HL-60 (cell line): ENCODE results near the gene FNDC3B.

Source experiments
- DNase-seq, 2 experiments: peaks; one replicate each; pipeline ENCODE4 v3.0.0-alpha.2; 2010 to 2020; ENCODE audit warnings: low read depth in 1 of 2, low spot score in 1 of 2
- H3K27ac ChIP-seq: fragments of 250-450 bp; sonication (Bioruptor Pico); replicated peaks from 2 replicates; pipeline ENCODE4 v1.5.1; 2020; ENCODE audit warnings: mild to moderate bottlenecking, moderate library complexity
- H3K27me3 ChIP-seq: fragments of 250-450 bp; sonication (Bioruptor Pico); 2 replicates; pipeline ENCODE4 v1.5.1; 2021; ENCODE audit warnings: mild to moderate bottlenecking, moderate library complexity; ENCODE audit not compliant: insufficient read depth, poor library complexity, severe bottlenecking
- H3K4me3 ChIP-seq: replicated peaks from 2 replicates; pipeline ENCODE4 v1.5.1; 2011; ENCODE audit warnings: mild to moderate bottlenecking, control low read depth, low read length; ENCODE audit not compliant: insufficient read depth
- CTCF ChIP-seq: IDR thresholded peaks from one replicate; pipeline ENCODE4 v1.5.1; 2011; ENCODE audit warnings: low read length, control low read depth, inconsistent platforms; ENCODE audit not compliant: insufficient read depth
- GABPA ChIP-seq: IDR thresholded peaks from 2 replicates; pipeline ENCODE4 v1.6.1; 2012; ENCODE audit warnings: low read depth
- POLR2AphosphoS5 ChIP-seq: IDR thresholded peaks from 2 replicates; pipeline ENCODE4 v1.6.1; 2012; ENCODE audit warnings: low read depth
- REST ChIP-seq: IDR thresholded peaks from 2 replicates; pipeline ENCODE4 v1.6.1; 2012; ENCODE audit warnings: low read depth; ENCODE audit not compliant: insufficient replicate concordance
- SPI1 ChIP-seq: IDR thresholded peaks from 2 replicates; pipeline ENCODE4 v1.6.1; 2012; ENCODE audit warnings: low read depth, mild to moderate bottlenecking, borderline replicate concordance

Gene FNDC3B

GRCh38 chr3:172247525-172248274 lies 208.3 kb downstream of the FNDC3B start:
- Histone ChIP-seq H3K4me3 (no peak overlapping the region), H3K27ac (no peak overlapping the region), H3K27me3 (no peaks in the 10 kb centered on the region)
- TF ChIP-seq GABPA: no peak
- TF ChIP-seq SPI1: no peak
- no peak for TF ChIP-seq REST
- no peak for TF ChIP-seq POLR2AphosphoS5
- no peak for TF ChIP-seq CTCF
- no peak for DNase-seq

GRCh38 chr3:172249039-172249438 lies 209.7 kb downstream of the FNDC3B start:
- Histone ChIP-seq H3K4me3 (no peak overlapping the region), H3K27me3 (no peaks in the 10 kb centered on the region), H3K27ac (no peak overlapping the region)
- no peak for DNase-seq
- TF ChIP-seq GABPA: no peak

DNA sequence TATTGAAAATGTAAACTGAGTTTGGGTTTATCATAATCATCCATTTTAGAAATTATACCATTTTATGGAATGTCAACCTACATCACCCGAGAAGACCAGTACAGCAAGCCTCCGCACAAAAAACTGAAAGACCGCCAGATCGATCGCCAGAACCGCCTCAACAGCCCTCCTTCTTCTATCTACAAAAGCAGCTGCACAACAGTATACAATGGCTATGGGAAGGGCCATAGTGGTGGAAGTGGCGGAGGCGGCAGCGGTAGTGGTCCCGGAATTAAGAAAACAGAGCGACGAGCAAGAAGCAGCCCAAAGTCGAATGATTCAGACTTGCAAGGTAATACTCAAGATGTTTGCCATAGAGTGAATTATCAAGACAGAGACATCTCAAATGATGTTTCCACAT lies 211.8 kb downstream of the FNDC3B start:
- no peak for DNase-seq
- no peak for TF ChIP-seq REST
- TF ChIP-seq GABPA: no peak
- no peak for TF ChIP-seq CTCF
- no peak for TF ChIP-seq SPI1
- TF ChIP-seq POLR2AphosphoS5: no peak
- H3K4me3 ChIP-seq: no peak overlapping the region
- H3K27me3 ChIP-seq: no peaks in the 10 kb centered on the region
- no peak overlapping the region for H3K27ac ChIP-seq

DNA sequence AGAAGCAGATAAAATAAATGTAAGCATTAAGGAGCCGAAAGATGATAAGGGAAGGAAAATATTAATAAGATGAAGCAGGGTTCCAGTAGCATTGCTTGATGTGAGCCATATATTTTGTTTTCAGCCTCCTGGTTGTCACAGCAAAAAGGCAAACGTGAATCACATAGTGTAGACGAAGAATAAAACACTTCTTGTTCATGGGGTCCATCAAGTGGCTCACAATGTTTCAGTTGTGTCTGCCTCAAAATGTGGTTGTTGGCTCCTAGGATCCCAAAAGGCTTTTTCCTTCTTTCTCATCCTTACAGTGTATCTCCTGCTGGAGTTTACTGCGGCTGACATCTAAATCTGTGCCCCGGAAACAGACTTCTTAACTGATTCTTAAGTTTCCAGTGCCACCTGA lies 213.8 kb downstream of the FNDC3B start:
- no peak for DNase-seq

More for the DNA sequence above, 213.8 kb downstream of the FNDC3B start:
- H3K27ac ChIP-seq: no peak overlapping the region
- no peaks in the 10 kb centered on the region for H3K27me3 ChIP-seq
- TF ChIP-seq REST: no peak
- no peak for TF ChIP-seq SPI1
- no peak for TF ChIP-seq GABPA
- no peak for TF ChIP-seq CTCF
- no peak for TF ChIP-seq POLR2AphosphoS5
- no peak overlapping the region for H3K4me3 ChIP-seq
